ENCODE data around the gene NPHP1. TPM values are rescaled to one million over a fixed set of nuclear protein-coding genes. Genes with fewer than 3 reads are reported as not detected.
"Not testable (repeated sequence)": the region's sequence is repeated elsewhere in the genome, so short reads cannot be mapped to it uniquely, and the experiment has no call there.

Gene NPHP1
- total and polyA plus RNA-seq, 2 donors from 2014 or later = 11.8 to 18.3 TPM

GRCh38 chr2:110197452-110197851 is 7.4 kb downstream of the NPHP1 start:
- DNase-seq (no peak), FAIRE-seq (no peak)
- no peaks in the 10 kb centered on the region for H3K27me3 ChIP-seq (ENCODE audit: control insufficient read depth, insufficient read depth, low read length)
- intact Hi-C loops (cut with DNase I) = no loop called here
- no peaks in the 10 kb centered on the region for H3K4me1 ChIP-seq (ENCODE audit: control insufficient read depth in 2 of 3, insufficient read depth in 2 of 3, low read depth in 1 of 3, low read length in 3 of 3)
- no peak overlapping the region for H3K27ac ChIP-seq (ENCODE audit: low read depth in 2 of 2, low read length in 2 of 2)
- no peak overlapping the region for H3K4me3 ChIP-seq (ENCODE audit: low read length in 3 of 3)
- no peak for TF ChIP-seq CTCF (IDR thresholded peaks at IDR 0.05; ENCODE audit: borderline replicate concordance, extremely low read depth, insufficient read depth)
- peaks cover 0 to 3% (median 0%) of the 10 kb centered on the region in 3 donors for H3K36me3 ChIP-seq (ENCODE audit: control insufficient read depth in 2 of 3, insufficient read depth in 3 of 3, low read length in 3 of 3)
- no peaks in the 10 kb centered on the region for H3K9me3 ChIP-seq (ENCODE audit: control insufficient read depth in 2 of 3, insufficient read depth in 1 of 3, low read length in 3 of 3)
- H3K9ac ChIP-seq (ENCODE audit: low read length in 3 of 3) = no peak overlapping the region

- DNase-seq; H3K9ac ChIP-seq (ENCODE audit: low read length in 3 of 3); H3K4me3 ChIP-seq (ENCODE audit: low read length in 3 of 3); H3K27ac ChIP-seq (ENCODE audit: low read depth in 2 of 2, low read length in 2 of 2); H3K4me1 ChIP-seq (ENCODE audit: control insufficient read depth in 2 of 3, insufficient read depth in 2 of 3, low read depth in 1 of 3, low read length in 3 of 3); H3K36me3 ChIP-seq (ENCODE audit: control insufficient read depth in 2 of 3, insufficient read depth in 3 of 3, low read length in 3 of 3); FAIRE-seq; H3K27me3 ChIP-seq (ENCODE audit: control insufficient read depth, insufficient read depth, low read length); H3K9me3 ChIP-seq (ENCODE audit: control insufficient read depth in 2 of 3, insufficient read depth in 1 of 3, low read length in 3 of 3); intact Hi-C loops (cut with DNase I): not testable (repeated sequence)
Observed at GRCh38 chr2:110190169-110190568, 14.6 kb downstream of the NPHP1 start.

GRCh38 chr2:110182449-110182848 is 22.4 kb downstream of the NPHP1 start:
- no peak overlapping the region for H3K27ac ChIP-seq (ENCODE audit: low read depth in 2 of 2, low read length in 2 of 2)
- H3K4me1 ChIP-seq (ENCODE audit: control insufficient read depth in 2 of 3, insufficient read depth in 2 of 3, low read depth in 1 of 3, low read length in 3 of 3) = no peaks in the 10 kb centered on the region
- no peak overlapping the region for H3K9ac ChIP-seq (ENCODE audit: low read length in 3 of 3)
- intact Hi-C loops (cut with DNase I) = no loop called here
- H3K4me3 ChIP-seq (ENCODE audit: low read length in 3 of 3) = no peak overlapping the region
- FAIRE-seq (no peak), DNase-seq (no peak)
- no peaks in the 10 kb centered on the region for H3K36me3 ChIP-seq (ENCODE audit: control insufficient read depth in 2 of 3, insufficient read depth in 3 of 3, low read length in 3 of 3)
- H3K27me3 ChIP-seq (ENCODE audit: control insufficient read depth, insufficient read depth, low read length) = no peaks in the 10 kb centered on the region
- TF ChIP-seq CTCF (IDR thresholded peaks at IDR 0.05; ENCODE audit: borderline replicate concordance, extremely low read depth, insufficient read depth) = no peak
- no peaks in the 10 kb centered on the region for H3K9me3 ChIP-seq (ENCODE audit: control insufficient read depth in 2 of 3, insufficient read depth in 1 of 3, low read length in 3 of 3)

- DNase-seq (no peak), FAIRE-seq (no peak)
- H3K9ac ChIP-seq (ENCODE audit: low read length in 3 of 3) = no peak overlapping the region
- no peaks in the 10 kb centered on the region for H3K9me3 ChIP-seq (ENCODE audit: control insufficient read depth in 2 of 3, insufficient read depth in 1 of 3, low read length in 3 of 3)
- no peak overlapping the region for H3K4me3 ChIP-seq (ENCODE audit: low read length in 3 of 3)
- H3K27ac ChIP-seq (ENCODE audit: low read depth in 2 of 2, low read length in 2 of 2) = no peak overlapping the region
- intact Hi-C loops (cut with DNase I) = no loop called here
- no peak for TF ChIP-seq CTCF (IDR thresholded peaks at IDR 0.05; ENCODE audit: borderline replicate concordance, extremely low read depth, insufficient read depth)
- H3K4me1 ChIP-seq (ENCODE audit: control insufficient read depth in 2 of 3, insufficient read depth in 2 of 3, low read depth in 1 of 3, low read length in 3 of 3) = no peaks in the 10 kb centered on the region
- no peaks in the 10 kb centered on the region for H3K36me3 ChIP-seq (ENCODE audit: control insufficient read depth in 2 of 3, insufficient read depth in 3 of 3, low read length in 3 of 3)
- no peaks in the 10 kb centered on the region for H3K27me3 ChIP-seq (ENCODE audit: control insufficient read depth, insufficient read depth, low read length)
Observed at GRCh38 chr2:110180036-110180435, 24.8 kb downstream of the NPHP1 start.
